ENCODE measurements around the gene KPRP. TPM values are rescaled to one million over a fixed set of nuclear protein-coding genes. Genes with fewer than 3 reads are reported as not detected.

KPRP gene
- total and polyA plus RNA-seq, 10 of the 15 experiments (the other 5 are each of a cell fraction or from before 2014, with no cell fraction given), result not detected

DNA sequence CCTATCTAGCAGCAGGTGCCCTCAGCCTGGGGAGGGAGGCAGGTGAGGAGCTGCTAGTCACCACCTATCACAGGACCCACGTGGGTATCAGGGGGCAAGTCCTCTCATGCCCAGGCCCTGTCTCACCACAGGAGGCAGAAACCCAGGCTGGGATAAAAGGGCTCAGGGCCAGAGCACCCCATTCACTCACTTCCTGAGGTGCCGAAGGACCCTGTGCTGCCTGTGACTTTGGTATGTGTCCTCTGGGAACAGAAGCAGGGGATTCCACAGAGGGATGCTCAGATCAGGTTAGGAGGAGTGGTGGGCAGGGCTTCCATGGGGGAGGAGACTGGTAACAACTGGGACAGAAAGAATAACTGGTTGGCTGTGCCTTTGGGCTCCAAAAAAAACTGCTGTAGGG lies 28.3 kb downstream of the KPRP start, which contains the start of gene LCE1E (continued):
- TF ChIP-seq, protein P1, sequence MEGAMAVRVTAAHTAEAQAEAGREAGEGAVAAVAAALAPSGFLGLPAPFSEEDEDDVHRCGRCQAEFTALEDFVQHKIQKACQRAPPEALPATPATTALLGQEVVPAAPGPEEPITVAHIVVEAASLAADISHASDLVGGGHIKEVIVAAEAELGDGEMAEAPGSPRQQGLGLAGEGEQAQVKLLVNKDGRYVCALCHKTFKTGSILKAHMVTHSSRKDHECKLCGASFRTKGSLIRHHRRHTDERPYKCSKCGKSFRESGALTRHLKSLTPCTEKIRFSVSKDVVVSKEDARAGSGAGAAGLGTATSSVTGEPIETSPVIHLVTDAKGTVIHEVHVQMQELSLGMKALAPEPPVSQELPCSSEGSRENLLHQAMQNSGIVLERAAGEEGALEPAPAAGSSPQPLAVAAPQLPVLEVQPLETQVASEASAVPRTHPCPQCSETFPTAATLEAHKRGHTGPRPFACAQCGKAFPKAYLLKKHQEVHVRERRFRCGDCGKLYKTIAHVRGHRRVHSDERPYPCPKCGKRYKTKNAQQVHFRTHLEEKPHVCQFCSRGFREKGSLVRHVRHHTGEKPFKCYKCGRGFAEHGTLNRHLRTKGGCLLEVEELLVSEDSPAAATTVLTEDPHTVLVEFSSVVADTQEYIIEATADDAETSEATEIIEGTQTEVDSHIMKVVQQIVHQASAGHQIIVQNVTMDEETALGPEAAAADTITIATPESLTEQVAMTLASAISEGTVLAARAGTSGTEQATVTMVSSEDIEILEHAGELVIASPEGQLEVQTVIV (IDR thresholded peaks at IDR 0.05; ENCODE audit: borderline replicate concordance, partially characterized antibody), result no peak
- TF ChIP-seq NBN (IDR thresholded peaks at IDR 0.05) (no peak), SMARCA5 (IDR thresholded peaks at IDR 0.05) (no peak), SIN3A (IDR thresholded peaks at IDR 0.05; ENCODE audit: low read depth, low read length) (no peak), NRF1 (conservative IDR thresholded peaks at IDR 0.05; ENCODE audit: low read depth, low read length) (no peak)

DNA sequence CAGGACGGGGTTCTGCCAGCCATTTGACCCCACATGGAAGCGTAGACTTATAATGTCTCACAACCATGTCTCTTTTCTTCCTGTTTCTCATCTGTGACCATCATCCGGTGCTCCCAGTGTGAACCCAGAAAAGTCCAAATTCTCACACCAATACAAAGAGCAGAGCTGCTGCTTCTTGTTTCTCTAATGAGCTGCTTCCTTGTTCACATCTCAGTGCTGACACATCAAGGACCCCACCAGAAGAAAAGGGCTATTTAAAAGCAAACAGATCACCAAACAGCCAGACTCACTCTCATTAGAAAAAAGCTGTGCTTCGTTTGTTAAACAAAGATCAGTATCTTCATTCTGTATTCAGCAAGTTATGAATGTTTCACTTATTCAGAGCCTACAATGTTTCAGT lies 37.9 kb downstream of the KPRP start:
- H3K4me2 ChIP-seq (ENCODE audit: control insufficient read depth, insufficient read depth), result no peak overlapping the region
- H3K79me2 ChIP-seq (ENCODE audit: control insufficient read depth, insufficient read depth, low read length), result no peaks in the 10 kb centered on the region
- no peak for DNase-seq (ENCODE audit: low read depth, low spot score)
- no peaks in the 10 kb centered on the region for H3K36me3 ChIP-seq (ENCODE audit: control insufficient read depth in 2 of 2, insufficient read depth in 2 of 2, low read length in 1 of 2)
- no peak overlapping the region for H3K4me3 ChIP-seq
- intact Hi-C loops (cut with micrococcal nuclease; ENCODE audit: unreplicated experiment), result no loop called here
- no peak overlapping the region for H3K9ac ChIP-seq (ENCODE audit: control insufficient read depth, insufficient read depth, low read length)
- no TSS peak for BruUV-seq (replicated peaks)
- H4K20me1 ChIP-seq (ENCODE audit: control insufficient read depth, insufficient read depth), result no peaks in the 10 kb centered on the region
- ChIA-PET CTCF (no interaction called here), POLR2A (no interaction called here), RAD21 (ENCODE audit: unreplicated experiment) (no interaction called here), SMC1A (ENCODE audit: uncharacterized antibody, unreplicated experiment) (no interaction called here)
- WGBS (ENCODE audit: insufficient coverage, insufficient replicate concordance, low lambda C conversion rate, missing lambda C conversion rate), result no CpG with 5 or more reads among the region's 4 CpGs
- no peaks in the 10 kb centered on the region for H3K4me1 ChIP-seq (ENCODE audit: control insufficient read depth, insufficient read depth, low read length)
- in situ Hi-C loops (cut with MboI), result no loop called here
- no peak for FAIRE-seq
- TF ChIP-seq, protein P2, sequence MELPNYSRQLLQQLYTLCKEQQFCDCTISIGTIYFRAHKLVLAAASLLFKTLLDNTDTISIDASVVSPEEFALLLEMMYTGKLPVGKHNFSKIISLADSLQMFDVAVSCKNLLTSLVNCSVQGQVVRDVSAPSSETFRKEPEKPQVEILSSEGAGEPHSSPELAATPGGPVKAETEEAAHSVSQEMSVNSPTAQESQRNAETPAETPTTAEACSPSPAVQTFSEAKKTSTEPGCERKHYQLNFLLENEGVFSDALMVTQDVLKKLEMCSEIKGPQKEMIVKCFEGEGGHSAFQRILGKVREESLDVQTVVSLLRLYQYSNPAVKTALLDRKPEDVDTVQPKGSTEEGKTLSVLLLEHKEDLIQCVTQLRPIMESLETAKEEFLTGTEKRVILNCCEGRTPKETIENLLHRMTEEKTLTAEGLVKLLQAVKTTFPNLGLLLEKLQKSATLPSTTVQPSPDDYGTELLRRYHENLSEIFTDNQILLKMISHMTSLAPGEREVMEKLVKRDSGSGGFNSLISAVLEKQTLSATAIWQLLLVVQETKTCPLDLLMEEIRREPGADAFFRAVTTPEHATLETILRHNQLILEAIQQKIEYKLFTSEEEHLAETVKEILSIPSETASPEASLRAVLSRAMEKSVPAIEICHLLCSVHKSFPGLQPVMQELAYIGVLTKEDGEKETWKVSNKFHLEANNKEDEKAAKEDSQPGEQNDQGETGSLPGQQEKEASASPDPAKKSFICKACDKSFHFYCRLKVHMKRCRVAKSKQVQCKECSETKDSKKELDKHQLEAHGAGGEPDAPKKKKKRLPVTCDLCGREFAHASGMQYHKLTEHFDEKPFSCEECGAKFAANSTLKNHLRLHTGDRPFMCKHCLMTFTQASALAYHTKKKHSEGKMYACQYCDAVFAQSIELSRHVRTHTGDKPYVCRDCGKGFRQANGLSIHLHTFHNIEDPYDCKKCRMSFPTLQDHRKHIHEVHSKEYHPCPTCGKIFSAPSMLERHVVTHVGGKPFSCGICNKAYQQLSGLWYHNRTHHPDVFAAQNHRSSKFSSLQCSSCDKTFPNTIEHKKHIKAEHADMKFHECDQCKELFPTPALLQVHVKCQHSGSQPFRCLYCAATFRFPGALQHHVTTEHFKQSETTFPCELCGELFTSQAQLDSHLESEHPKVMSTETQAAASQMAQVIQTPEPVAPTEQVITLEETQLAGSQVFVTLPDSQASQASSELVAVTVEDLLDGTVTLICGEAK (IDR thresholded peaks at IDR 0.05; ENCODE audit: borderline replicate concordance), result no peak
- TF ChIP-seq CHD1 (IDR thresholded peaks at IDR 0.05; ENCODE audit: low read depth, low read length) (no peak), RB1 (IDR thresholded peaks at IDR 0.05; ENCODE audit: borderline replicate concordance) (no peak), PAX5 (IDR thresholded peaks at IDR 0.05; ENCODE audit: borderline replicate concordance, low read depth, low read length) (no peak), IRF4 (IDR thresholded peaks at IDR 0.05; ENCODE audit: low read depth, low read length) (no peak), BACH1 (IDR thresholded peaks at IDR 0.05; ENCODE audit: borderline replicate concordance) (no peak)
- TF ChIP-seq, protein P3, sequence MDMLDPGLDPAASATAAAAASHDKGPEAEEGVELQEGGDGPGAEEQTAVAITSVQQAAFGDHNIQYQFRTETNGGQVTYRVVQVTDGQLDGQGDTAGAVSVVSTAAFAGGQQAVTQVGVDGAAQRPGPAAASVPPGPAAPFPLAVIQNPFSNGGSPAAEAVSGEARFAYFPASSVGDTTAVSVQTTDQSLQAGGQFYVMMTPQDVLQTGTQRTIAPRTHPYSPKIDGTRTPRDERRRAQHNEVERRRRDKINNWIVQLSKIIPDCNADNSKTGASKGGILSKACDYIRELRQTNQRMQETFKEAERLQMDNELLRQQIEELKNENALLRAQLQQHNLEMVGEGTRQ (IDR thresholded peaks at IDR 0.05; ENCODE audit: borderline replicate concordance, low read depth, low read length), result no peak
- TF ChIP-seq, protein P4, sequence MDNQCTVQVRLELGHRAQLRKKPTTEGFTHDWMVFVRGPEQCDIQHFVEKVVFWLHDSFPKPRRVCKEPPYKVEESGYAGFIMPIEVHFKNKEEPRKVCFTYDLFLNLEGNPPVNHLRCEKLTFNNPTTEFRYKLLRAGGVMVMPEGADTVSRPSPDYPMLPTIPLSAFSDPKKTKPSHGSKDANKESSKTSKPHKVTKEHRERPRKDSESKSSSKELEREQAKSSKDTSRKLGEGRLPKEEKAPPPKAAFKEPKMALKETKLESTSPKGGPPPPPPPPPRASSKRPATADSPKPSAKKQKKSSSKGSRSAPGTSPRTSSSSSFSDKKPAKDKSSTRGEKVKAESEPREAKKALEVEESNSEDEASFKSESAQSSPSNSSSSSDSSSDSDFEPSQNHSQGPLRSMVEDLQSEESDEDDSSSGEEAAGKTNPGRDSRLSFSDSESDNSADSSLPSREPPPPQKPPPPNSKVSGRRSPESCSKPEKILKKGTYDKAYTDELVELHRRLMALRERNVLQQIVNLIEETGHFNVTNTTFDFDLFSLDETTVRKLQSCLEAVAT (IDR thresholded peaks at IDR 0.05), result no peak
- H3K27me3 ChIP-seq (replicated peaks in 1 of 2; ENCODE audit: control insufficient read depth in 2 of 2, insufficient read depth in 2 of 2, low read length in 1 of 2), result no peaks in the 10 kb centered on the region
- H3K9me3 ChIP-seq (replicated peaks; ENCODE audit: control insufficient read depth, insufficient read depth, low read length), result no peaks in the 10 kb centered on the region
- ATAC-seq, result no peak
- no peak overlapping the region for H2AFZ ChIP-seq (ENCODE audit: control insufficient read depth, low read depth, low read length)
- no peak overlapping the region for H3K27ac ChIP-seq (ENCODE audit: control insufficient read depth, insufficient read depth)
